SK-N-SH treated with all-trans-retinoic acid at 6 μM for 48 hours (cell line): ENCODE measurements around the gene NCK2.

Experiments used
- ATAC-seq: fragments of 200-7000 bp; cut with Tn5 transposase; 3 replicates; pipeline ENCODE4 v1.9.1; 2020; ENCODE audit warnings: mild to moderate bottlenecking, moderate library complexity
- ARNTL ChIP-seq: fragments of 450-650 bp; formaldehyde crosslinking; IDR thresholded peaks from 2 replicates; pipeline ENCODE4 v1.5.0; 2020; ENCODE audit warnings: low read depth, mild to moderate bottlenecking, moderate library complexity, borderline replicate concordance
- BACH2 ChIP-seq: fragments of 250-450 bp; sonication (Bioruptor Pico); IDR thresholded peaks from 2 replicates; pipeline ENCODE4 v1.9.0; 2021; ENCODE audit warnings: mild to moderate bottlenecking, borderline replicate concordance
- CSDC2 ChIP-seq: fragments of 250-450 bp; sonication (Bioruptor Pico); IDR thresholded peaks from 2 replicates; pipeline ENCODE4 v1.5.0; 2020; ENCODE audit warnings: mild to moderate bottlenecking, moderate library complexity
- ESRRG ChIP-seq: fragments of 250-450 bp; sonication (Bioruptor Pico); IDR thresholded peaks from 2 replicates; pipeline ENCODE4 v1.6.1; 2021; ENCODE audit warnings: mild to moderate bottlenecking
- GLIS3 ChIP-seq: fragments of 250-450 bp; sonication (Bioruptor Pico); IDR thresholded peaks from 2 replicates; pipeline ENCODE4 v1.5.0; 2020; ENCODE audit warnings: mild to moderate bottlenecking, moderate library complexity
- ISL1 ChIP-seq: fragments of 250-450 bp; sonication (Bioruptor Pico); IDR thresholded peaks from 2 replicates; pipeline ENCODE4 v2.1.2; 2022; ENCODE audit warnings: mild to moderate bottlenecking, moderate library complexity
- OSR1 ChIP-seq: fragments of 250-450 bp; sonication (Bioruptor Pico); IDR thresholded peaks from 2 replicates; pipeline ENCODE4 v1.8.0; 2022; ENCODE audit warnings: moderate library complexity, mild to moderate bottlenecking, inconsistent platforms
- POU6F1 ChIP-seq: fragments of 250-450 bp; sonication (Bioruptor Pico); IDR thresholded peaks from 2 replicates; pipeline ENCODE4 v1.8.0; 2021; ENCODE audit warnings: low read depth, mild to moderate bottlenecking, moderate library complexity, borderline replicate concordance
- PPARA ChIP-seq: fragments of 250-450 bp; sonication (Bioruptor Pico); IDR thresholded peaks from 2 replicates; pipeline ENCODE4 v1.5.0; 2020; ENCODE audit warnings: mild to moderate bottlenecking, borderline replicate concordance
- SNAI2 ChIP-seq: fragments of 250-450 bp; sonication (Bioruptor Pico); IDR thresholded peaks from 2 replicates; pipeline ENCODE4 v1.5.0; 2020; ENCODE audit warnings: mild to moderate bottlenecking, moderate library complexity
- TCF4 ChIP-seq: fragments of 250-450 bp; sonication (Bioruptor Pico); IDR thresholded peaks from 2 replicates; pipeline ENCODE4 v1.8.0; 2021; ENCODE audit warnings: mild to moderate bottlenecking, moderate library complexity, borderline replicate concordance
- TOX ChIP-seq: fragments of 250-450 bp; sonication (Bioruptor Pico); IDR thresholded peaks from 2 replicates; pipeline ENCODE4 v1.8.0; 2021; ENCODE audit warnings: mild to moderate bottlenecking, moderate library complexity, borderline replicate concordance
- ZC3H10 ChIP-seq: fragments of 250-450 bp; sonication (Bioruptor Pico); IDR thresholded peaks from 2 replicates; pipeline ENCODE4 v1.5.1; 2021; ENCODE audit warnings: mild to moderate bottlenecking, moderate library complexity
- ZFP3 ChIP-seq: fragments of 250-450 bp; sonication (Bioruptor Pico); IDR thresholded peaks from 2 replicates; pipeline ENCODE4 v1.5.0; 2020; ENCODE audit warnings: mild to moderate bottlenecking, moderate library complexity
- ZFP30 ChIP-seq: fragments of 450-650 bp; formaldehyde crosslinking; IDR thresholded peaks from 2 replicates; pipeline ENCODE4 v1.5.0; 2022; ENCODE audit warnings: mild to moderate bottlenecking, moderate library complexity
- ZNF565 ChIP-seq: fragments of 450-650 bp; formaldehyde crosslinking; conservative IDR thresholded peaks from 2 replicates; pipeline ENCODE4 v1.5.0; 2020; ENCODE audit warnings: low read depth, mild to moderate bottlenecking, moderate library complexity
- ZNF70 ChIP-seq: fragments of 450-650 bp; formaldehyde crosslinking; IDR thresholded peaks from 2 replicates; pipeline ENCODE4 v1.5.0; 2020; ENCODE audit warnings: mild to moderate bottlenecking, moderate library complexity
- ZNF8 ChIP-seq: fragments of 450-650 bp; formaldehyde crosslinking; IDR thresholded peaks from 2 replicates; pipeline ENCODE4 v1.5.0; 2020; ENCODE audit warnings: mild to moderate bottlenecking, moderate library complexity
- TF ChIP-seq, protein P1 (sequence below): fragments of 250-450 bp; sonication (Bioruptor Pico); IDR thresholded peaks from 2 replicates; pipeline ENCODE4 v1.5.1; 2020; ENCODE audit warnings: low read depth, mild to moderate bottlenecking, moderate library complexity
- TF ChIP-seq, protein P2 (sequence below): fragments of 250-450 bp; sonication (Bioruptor Pico); IDR thresholded peaks from 2 replicates; pipeline ENCODE4 v1.8.0; 2020; ENCODE audit warnings: mild to moderate bottlenecking, moderate library complexity, borderline replicate concordance
- TF ChIP-seq, protein P3 (sequence below): fragments of 250-450 bp; sonication (Bioruptor Pico); IDR thresholded peaks from 2 replicates; pipeline ENCODE4 v1.5.0; 2020; ENCODE audit warnings: mild to moderate bottlenecking, moderate library complexity

The NCK2 gene

GRCh38 chr2:105804266-105804665 lies 59.6 kb downstream of the NCK2 start:
- ATAC-seq, result peak; percentile 83

GRCh38 chr2:105806996-105807395 lies 62.3 kb downstream of the NCK2 start:
- TF ChIP-seq TOX (no peak), CSDC2 (CRISPR knock-in tag) (no peak), OSR1 (CRISPR knock-in tag) (no peak), ZFP30 (no peak), ZNF565 (CRISPR knock-in tag) (no peak), ZFP3 (CRISPR knock-in tag) (no peak), ARNTL (CRISPR knock-in tag) (no peak), PPARA (CRISPR knock-in tag) (no peak), BACH2 (no peak), SNAI2 (CRISPR knock-in tag) (no peak), ZNF70 (CRISPR knock-in tag) (no peak), POU6F1 (no peak)
- TF ChIP-seq, protein P1, sequence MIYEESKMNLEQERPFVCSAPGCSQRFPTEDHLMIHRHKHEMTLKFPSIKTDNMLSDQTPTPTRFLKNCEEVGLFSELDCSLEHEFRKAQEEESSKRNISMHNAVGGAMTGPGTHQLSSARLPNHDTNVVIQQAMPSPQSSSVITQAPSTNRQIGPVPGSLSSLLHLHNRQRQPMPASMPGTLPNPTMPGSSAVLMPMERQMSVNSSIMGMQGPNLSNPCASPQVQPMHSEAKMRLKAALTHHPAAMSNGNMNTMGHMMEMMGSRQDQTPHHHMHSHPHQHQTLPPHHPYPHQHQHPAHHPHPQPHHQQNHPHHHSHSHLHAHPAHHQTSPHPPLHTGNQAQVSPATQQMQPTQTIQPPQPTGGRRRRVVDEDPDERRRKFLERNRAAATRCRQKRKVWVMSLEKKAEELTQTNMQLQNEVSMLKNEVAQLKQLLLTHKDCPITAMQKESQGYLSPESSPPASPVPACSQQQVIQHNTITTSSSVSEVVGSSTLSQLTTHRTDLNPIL (CRISPR knock-in tag), result no peak
- TF ChIP-seq, all 23 proteins: peak for 0
- no peak for ATAC-seq

More at GRCh38 chr2:105804266-105804665, 59.6 kb downstream of the NCK2 start:
- TF ChIP-seq TCF4 (CRISPR knock-in tag) (peak; percentile 51; the same call in 1 of the 2 replicates), SNAI2 (CRISPR knock-in tag) (0 out of 2 replicates have a peak, but pooled peaks have one; percentile 24), ISL1 (CRISPR knock-in tag) (peak; percentile 80), OSR1 (CRISPR knock-in tag) (no peak)
- TF ChIP-seq, all 23 proteins: peak for 3

DNA sequence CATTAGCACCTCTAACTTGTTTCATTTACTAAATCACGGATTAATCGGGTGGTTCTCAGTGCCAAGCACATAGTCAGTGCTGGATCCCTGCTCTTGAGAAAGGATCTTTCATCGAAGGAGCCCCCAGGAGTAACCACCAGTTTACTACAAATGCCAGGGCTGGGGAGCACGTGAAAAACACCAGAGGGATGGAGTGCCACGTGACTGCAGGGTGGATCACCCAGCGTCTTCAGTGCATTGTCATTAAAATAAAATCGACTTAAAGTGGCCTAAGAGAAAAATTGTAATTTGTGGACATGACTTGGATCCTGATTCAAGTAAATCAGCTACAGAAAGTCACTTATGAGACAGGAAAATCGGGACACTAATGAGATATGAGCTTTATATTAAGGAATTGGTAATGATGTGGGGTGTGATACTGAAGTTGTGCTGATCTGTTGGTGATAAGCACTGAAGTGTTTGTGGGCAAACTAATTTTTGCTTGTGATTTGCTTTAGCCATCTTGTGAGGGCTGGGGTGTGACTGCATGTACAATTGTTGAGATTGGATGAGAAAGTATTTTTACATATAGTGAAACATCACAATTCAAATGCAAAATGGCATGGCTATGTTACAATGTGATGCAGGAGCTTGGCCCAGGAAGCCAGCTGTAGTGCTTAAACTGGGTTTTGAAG lies 63.8 kb downstream of the NCK2 start:
- ATAC-seq, result no peak
- TF ChIP-seq, protein P1 (CRISPR knock-in tag), result no peak
- TF ChIP-seq SNAI2 (CRISPR knock-in tag) (no peak), ESRRG (no peak), OSR1 (CRISPR knock-in tag) (no peak), ZC3H10 (CRISPR knock-in tag) (no peak), ZNF8 (CRISPR knock-in tag) (no peak), PPARA (CRISPR knock-in tag) (no peak)
- TF ChIP-seq, protein P2, sequence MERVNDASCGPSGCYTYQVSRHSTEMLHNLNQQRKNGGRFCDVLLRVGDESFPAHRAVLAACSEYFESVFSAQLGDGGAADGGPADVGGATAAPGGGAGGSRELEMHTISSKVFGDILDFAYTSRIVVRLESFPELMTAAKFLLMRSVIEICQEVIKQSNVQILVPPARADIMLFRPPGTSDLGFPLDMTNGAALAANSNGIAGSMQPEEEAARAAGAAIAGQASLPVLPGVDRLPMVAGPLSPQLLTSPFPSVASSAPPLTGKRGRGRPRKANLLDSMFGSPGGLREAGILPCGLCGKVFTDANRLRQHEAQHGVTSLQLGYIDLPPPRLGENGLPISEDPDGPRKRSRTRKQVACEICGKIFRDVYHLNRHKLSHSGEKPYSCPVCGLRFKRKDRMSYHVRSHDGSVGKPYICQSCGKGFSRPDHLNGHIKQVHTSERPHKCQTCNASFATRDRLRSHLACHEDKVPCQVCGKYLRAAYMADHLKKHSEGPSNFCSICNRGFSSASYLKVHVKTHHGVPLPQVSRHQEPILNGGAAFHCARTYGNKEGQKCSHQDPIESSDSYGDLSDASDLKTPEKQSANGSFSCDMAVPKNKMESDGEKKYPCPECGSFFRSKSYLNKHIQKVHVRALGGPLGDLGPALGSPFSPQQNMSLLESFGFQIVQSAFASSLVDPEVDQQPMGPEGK, result no peak

GRCh38 chr2:105809097-105809473 lies 64.4 kb downstream of the NCK2 start:
- ATAC-seq, result no peak
- TF ChIP-seq ARNTL (CRISPR knock-in tag) (no peak), ZNF8 (CRISPR knock-in tag) (no peak), POU6F1 (no peak), ZFP30 (no peak), SNAI2 (CRISPR knock-in tag) (no peak), GLIS3 (CRISPR knock-in tag) (no peak), ESRRG (no peak), ISL1 (CRISPR knock-in tag) (no peak), TOX (no peak), BACH2 (no peak), TCF4 (CRISPR knock-in tag) (no peak), PPARA (CRISPR knock-in tag) (no peak), CSDC2 (CRISPR knock-in tag) (no peak)
- TF ChIP-seq, protein P3, sequence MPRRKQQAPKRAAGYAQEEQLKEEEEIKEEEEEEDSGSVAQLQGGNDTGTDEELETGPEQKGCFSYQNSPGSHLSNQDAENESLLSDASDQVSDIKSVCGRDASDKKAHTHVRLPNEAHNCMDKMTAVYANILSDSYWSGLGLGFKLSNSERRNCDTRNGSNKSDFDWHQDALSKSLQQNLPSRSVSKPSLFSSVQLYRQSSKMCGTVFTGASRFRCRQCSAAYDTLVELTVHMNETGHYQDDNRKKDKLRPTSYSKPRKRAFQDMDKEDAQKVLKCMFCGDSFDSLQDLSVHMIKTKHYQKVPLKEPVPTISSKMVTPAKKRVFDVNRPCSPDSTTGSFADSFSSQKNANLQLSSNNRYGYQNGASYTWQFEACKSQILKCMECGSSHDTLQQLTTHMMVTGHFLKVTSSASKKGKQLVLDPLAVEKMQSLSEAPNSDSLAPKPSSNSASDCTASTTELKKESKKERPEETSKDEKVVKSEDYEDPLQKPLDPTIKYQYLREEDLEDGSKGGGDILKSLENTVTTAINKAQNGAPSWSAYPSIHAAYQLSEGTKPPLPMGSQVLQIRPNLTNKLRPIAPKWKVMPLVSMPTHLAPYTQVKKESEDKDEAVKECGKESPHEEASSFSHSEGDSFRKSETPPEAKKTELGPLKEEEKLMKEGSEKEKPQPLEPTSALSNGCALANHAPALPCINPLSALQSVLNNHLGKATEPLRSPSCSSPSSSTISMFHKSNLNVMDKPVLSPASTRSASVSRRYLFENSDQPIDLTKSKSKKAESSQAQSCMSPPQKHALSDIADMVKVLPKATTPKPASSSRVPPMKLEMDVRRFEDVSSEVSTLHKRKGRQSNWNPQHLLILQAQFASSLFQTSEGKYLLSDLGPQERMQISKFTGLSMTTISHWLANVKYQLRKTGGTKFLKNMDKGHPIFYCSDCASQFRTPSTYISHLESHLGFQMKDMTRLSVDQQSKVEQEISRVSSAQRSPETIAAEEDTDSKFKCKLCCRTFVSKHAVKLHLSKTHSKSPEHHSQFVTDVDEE (CRISPR knock-in tag), result no peak
- TF ChIP-seq, protein P1 (CRISPR knock-in tag), result no peak
